AG09309 (cell line): ENCODE measurements around the gene ARRDC3.
A peak's percentile ranks its signal among the peaks of the same experiment; 100 is the strongest.
"Not testable (repeated sequence)": the region's sequence is repeated elsewhere in the genome, so short reads cannot be mapped to it uniquely, and the experiment has no call there.

Experiments used
- DNase-seq: peaks from one replicate; pipeline ENCODE4 v3.0.0-alpha.2; 2010; ENCODE audit warnings: low read depth
- H3K4me3 ChIP-seq: 2 replicates; pipeline ENCODE4 v1.5.1; 2011; ENCODE audit warnings: mild to moderate bottlenecking, low read depth, low read length, moderate library complexity; ENCODE audit not compliant: control insufficient read depth
- TF ChIP-seq, protein P1 (sequence below): IDR thresholded peaks from 2 replicates; pipeline ENCODE4 v1.5.1; 2011; ENCODE audit warnings: mild to moderate bottlenecking, low read depth, low read length, inconsistent platforms; ENCODE audit not compliant: insufficient read depth, control insufficient read depth; ENCODE audit errors: missing control alignments

Gene ARRDC3

DNA sequence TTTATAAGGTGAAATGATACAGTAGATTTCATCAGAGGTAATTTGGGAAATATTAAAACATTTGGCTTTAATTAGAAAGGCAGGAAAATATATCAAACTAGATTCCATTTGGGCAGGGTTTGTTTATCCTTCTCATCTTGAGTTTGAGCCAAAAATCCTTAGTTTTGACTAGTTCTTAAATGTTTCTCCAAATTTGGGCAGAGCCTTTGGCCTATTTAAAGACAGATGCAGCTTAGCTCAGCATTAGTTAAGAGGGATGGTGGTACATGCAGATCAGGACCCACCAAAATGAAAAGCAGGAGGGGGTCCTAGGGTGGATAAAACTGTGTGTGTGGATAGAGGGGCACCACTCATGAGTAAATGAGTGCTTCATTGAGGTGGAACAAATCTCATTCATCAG, 20.3 kb upstream of the ARRDC3 start:
- H3K4me3 ChIP-seq, result no peak overlapping the region
- TF ChIP-seq, protein P1, sequence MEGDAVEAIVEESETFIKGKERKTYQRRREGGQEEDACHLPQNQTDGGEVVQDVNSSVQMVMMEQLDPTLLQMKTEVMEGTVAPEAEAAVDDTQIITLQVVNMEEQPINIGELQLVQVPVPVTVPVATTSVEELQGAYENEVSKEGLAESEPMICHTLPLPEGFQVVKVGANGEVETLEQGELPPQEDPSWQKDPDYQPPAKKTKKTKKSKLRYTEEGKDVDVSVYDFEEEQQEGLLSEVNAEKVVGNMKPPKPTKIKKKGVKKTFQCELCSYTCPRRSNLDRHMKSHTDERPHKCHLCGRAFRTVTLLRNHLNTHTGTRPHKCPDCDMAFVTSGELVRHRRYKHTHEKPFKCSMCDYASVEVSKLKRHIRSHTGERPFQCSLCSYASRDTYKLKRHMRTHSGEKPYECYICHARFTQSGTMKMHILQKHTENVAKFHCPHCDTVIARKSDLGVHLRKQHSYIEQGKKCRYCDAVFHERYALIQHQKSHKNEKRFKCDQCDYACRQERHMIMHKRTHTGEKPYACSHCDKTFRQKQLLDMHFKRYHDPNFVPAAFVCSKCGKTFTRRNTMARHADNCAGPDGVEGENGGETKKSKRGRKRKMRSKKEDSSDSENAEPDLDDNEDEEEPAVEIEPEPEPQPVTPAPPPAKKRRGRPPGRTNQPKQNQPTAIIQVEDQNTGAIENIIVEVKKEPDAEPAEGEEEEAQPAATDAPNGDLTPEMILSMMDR, result no peak
- no peak for DNase-seq

DNA sequence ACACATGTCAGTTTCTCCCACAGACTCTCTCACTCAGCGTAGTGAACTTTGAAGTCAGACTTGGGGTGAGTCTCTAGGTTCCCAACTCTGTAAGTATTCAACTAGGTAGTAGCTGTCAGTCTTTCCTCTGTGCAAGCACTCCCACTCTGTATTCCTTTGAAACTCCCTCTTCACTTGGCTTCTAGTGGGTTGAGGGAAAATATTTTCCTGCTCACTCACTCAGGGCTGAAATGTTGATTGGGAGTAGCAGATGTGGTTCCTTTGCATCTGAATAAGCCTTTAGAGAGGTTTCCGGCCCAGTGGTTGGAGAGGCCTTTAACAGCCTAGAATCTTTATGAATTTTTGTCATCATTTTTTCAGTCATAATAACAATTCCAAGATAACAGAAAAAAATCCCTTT, 18.1 kb upstream of the ARRDC3 start:
- no peak overlapping the region for H3K4me3 ChIP-seq
- TF ChIP-seq, protein P1, result no peak
- DNase-seq, result no peak

DNA sequence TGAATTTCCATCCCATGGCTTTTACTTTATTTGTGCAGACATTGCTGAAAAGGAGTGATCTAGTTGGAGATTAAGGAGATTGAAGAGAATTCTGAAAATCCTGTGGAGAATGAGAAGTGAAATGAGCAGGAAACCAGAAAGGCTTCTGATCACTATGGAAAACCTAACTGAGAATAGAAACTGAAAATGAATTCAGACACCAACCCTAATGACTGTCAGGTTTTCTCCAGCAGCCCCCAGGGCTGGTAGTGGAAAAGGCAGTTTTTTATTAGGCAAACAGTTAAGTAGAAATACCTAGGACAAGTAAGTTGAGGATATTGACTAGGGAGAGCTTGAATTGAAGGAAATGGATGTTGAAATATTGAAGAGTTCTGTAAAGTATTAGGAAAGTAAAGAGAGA, 14.7 kb upstream of the ARRDC3 start:
- TF ChIP-seq, protein P1, result no peak
- H3K4me3 ChIP-seq, result no peak overlapping the region
- DNase-seq, result no peak

DNA sequence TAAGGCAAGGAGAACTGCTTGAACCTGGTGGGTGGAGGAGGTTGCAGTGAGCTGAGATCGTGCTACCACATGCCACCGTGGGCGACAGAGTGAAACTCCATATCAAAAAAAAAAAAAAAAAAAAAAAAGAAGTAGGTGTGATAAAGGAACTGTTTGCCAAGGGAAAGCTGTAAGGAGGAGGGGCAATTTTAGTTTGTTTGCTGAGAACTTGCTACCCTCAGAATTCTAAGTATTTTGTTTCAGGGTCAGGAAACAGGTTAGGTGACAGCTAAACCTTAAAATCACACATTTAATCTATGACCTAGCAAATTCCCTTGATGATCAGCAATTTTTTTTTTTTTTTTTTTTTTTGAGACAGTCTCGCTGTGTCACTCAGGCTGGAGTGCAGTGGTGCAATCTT, 7.2 kb upstream of the ARRDC3 start:
- TF ChIP-seq, protein P1, result no peak
- H3K4me3 ChIP-seq, result no peak overlapping the region

DNA sequence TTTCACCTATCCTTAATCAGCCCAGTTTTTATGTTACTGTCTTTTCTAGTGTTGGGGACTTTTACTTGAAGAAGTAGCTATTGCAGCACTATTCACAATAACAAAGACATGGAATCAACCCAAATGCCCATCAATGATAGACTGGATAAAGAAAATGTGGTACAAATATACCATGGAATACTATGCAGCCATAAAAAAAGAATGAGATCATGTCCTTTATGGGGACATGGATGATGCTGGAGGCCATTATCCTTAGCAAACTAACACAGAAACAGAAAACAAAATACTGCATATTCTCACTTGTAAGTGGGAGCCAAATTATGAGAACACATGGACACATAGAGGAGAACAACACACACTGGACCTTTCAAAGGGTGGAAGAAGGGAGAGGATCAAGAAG, 6.4 kb upstream of the ARRDC3 start:
- not testable (repeated sequence) for H3K4me3 ChIP-seq

More for the DNA sequence above, 7.2 kb upstream of the ARRDC3 start:
- DNase-seq, result no peak

DNA sequence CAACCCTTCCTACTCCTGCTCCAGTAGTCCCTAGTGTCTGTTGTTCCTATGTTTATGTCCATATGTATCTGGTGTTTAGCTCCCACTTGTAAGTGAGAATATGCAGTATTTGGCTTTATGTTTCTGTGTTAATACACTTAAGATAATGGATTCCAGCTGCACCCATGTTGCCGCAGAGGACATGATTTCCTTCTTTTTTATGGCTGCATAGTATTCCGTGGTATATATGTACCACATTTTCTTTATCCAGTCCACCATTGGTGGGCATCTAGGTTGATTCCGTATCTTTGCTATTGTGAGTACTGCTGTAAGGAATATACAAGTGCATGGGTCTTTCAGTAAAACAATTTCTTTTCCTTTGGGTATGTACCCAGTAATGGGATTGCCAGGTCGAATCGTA, 5.2 kb upstream of the ARRDC3 start:
- DNase-seq, result no peak
- TF ChIP-seq, protein P1, result no peak
- H3K4me3 ChIP-seq, result no peak overlapping the region

More for the DNA sequence above, 6.4 kb upstream of the ARRDC3 start:
- DNase-seq, result not testable (repeated sequence)

DNA sequence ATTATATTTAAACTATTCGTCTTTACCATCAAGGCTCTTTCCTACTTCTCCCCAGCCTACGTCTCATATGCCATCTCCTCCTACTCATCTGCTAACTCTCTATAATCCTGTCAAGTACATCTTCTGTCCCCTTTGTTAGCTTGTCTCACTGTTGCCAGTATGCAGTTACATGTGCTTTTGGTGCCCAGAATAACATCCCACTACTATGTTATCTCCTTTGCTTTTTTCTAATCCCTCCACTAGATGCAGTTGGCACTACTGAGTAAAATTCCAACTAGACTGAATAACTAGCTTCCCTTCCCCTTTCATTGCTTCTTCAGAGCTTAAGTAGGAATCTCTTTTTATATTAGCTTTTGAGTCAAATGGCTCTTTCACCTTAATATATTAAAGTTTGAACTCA, 3.0 kb upstream of the ARRDC3 start:
- no peak overlapping the region for H3K4me3 ChIP-seq
- TF ChIP-seq, protein P1, result peak; percentile 28
- DNase-seq, result no peak

DNA sequence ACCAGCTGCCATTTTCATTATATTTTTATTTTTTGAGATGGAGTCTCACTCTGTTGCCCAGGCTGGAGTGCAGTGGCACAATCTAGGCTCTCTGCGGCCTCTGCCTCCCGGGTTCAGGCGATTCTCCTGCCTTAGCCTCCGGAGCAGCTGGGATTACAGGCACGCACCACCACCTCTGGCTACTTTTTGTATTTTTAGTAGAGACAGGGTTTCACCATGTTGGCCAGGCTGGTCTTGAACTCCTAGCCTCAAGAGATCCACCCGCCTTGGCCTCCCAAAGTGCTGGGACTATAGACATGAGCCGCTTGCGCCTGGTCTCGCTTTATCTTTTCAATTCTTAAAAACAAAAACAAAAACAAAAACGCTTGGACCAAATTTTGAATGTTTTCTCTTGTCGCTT, 2.5 kb upstream of the ARRDC3 start:
- DNase-seq, H3K4me3 ChIP-seq: not testable (repeated sequence)
